HG03196 (cell line): ENCODE data around the gene N4BP3.
A peak's percentile ranks its signal among the peaks of the same experiment; 100 is the strongest.
"Not testable (repeated sequence)": the region's sequence is repeated elsewhere in the genome, so short reads cannot be mapped to it uniquely, and the experiment has no call there.

ENCODE experiments used
- ATAC-seq: cut with Tn5 transposase; IDR thresholded peaks from one replicate; pipeline ENCODE4 v1.9.1; 2021; ENCODE audit not compliant: unreplicated experiment

Gene N4BP3

DNA sequence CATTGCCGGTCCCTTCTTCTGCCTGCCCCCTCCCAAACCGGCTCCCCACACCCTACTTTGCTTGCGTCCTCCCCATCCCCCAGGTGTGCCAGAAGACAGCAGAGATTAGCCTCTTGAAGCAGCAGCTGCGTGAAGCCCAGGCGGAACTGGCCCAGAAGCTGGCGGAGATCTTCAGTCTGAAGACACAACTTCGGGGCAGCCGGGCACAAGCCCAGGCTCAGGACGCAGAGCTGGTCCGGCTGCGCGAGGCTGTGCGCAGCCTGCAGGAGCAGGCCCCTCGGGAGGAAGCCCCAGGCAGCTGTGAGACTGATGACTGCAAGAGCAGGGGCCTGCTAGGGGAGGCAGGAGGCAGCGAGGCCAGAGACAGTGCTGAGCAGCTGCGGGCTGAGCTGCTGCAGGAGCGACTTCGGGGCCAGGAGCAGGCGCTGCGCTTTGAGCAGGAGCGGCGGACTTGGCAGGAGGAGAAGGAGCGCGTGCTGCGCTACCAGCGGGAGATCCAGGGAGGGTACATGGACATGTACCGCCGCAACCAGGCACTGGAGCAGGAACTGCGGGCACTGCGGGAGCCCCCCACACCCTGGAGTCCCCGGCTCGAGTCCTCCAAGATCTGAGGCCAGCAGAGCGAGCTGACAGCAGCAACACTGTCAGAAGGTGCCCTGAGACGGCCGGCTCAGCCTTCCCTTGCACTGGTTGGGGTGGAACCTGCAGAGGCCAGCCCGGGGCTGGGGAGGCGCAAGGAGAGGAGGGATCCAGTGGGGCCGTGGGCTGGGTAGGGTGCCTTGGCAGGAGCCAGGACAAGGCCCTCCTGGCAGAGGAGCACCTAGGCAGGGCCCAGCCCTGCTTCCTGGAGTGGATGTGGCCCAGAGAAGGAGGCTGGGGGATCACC lies 8.3 kb downstream of the N4BP3 start:
- no peak for ATAC-seq

DNA sequence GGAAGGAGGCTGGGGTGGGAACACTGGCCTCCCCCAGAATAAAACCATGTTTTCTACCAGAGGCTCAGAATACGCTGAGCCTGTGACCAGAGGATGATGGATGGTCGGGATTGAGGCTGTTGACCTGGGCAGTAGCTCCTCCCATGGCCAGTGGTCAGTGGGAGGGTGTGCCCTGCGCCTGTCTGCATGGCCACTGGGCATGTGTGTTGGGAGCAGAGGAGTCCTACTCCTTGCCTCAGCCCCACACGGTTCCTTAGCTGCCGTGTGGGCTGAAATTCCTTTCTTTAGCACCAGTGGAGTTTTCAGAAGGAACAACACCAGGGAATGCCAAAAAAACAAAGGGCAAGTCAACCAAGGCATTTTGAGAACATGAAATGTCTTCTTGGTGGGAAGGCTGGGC lies 9.0 kb downstream of the N4BP3 start:
- no peak for ATAC-seq

- no peak for ATAC-seq
Measured at GRCh38 chr5:178123094-178123965, 10.0 kb downstream of the N4BP3 start.

DNA sequence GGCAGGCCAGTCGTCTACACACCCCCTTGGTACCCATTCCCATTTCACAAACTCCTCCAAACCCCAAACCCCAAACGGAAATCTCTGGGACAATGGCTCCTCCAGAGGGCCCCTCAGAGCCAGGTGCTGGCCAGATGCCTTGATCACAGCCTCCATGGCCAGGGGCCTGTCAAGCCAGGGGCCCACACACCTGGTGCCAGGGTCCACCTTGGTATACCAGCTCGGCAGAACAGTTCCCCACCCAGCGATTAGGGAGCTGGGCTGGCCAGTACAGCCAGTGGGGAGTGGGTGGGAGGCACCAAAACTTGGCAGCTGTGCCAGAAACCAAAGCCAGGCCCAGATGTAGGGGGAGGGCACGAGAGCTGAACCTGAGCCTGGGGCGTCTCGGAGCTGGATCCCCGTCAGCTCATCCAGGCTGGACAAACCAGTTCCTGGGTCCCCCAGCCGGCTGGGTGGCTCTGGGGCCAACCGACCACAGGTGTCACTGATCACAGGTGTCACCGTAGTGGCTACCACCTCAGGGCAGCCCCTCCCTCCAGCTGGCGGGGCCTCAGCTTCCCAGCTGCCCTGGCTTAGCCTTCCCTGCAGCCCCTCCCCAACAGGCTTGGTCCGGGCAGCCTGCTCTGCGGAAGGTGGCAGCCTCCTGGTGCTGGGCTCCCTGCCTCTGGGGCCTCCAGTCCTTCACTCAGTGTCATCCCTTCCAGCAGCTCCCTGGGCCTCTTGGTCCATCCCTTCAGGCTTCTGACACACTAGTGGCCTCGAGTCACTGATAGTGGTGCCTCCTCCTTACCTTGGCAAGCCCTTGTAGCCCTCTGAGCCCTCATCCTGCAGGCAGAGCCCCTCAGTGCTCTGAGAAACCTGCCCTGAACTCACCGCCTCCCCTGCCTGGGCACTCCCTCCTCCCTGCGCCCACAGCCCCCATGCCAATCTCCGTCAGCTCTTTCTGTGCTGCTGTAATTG lies 10.9 kb downstream of the N4BP3 start:
- ATAC-seq, result no peak

DNA sequence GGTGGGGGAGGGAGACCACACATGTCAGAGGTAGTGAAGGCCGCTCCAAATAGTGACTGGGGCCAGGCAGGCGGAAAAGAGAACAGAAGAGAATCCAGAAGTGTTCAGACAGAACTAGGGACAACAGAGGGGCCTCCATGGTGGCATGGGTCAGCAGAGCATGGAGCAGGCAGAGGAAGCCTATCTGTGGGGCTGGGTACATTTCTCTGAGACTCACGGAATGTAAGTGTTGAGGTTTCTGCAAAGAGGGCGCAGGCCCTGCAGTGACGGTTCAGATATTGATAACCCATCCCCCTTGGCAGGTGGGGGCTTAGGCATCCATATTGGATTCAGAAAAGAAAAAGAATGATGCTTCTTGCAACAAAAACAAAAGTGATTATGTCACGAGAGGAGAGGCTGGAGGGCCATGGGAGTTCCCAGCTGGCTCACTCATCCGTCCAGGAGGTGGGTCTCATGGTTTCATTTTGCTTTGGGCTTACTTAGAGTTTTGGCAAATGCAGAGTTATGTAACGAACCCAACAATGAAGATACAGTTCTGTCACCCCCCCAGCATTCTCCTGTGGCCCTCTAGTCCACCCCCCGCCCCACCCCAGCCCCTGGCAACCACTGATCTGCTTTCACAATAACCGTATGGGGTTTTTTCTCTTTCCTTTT lies 12.0 kb downstream of the N4BP3 start:
- ATAC-seq, result no peak

DNA sequence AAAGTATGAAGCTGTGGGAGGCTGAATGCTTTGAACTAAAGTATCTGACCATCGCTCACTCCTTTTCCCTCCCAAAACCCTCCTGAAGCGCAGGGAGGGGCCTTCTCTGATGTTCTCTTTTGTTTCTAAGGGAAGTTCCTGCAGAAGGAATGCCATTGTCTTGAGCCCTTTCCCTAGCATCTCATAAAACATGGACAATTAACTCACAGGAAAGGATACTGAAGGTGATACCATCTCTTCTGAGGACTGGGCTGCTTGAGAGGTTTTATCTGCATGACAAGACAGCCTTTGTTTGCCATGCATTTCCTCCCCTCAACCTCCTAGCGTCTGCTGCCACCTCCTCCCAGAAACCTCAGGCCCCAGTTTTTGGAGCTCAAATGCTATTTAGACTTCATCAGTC lies 13.2 kb downstream of the N4BP3 start:
- no peak for ATAC-seq

DNA sequence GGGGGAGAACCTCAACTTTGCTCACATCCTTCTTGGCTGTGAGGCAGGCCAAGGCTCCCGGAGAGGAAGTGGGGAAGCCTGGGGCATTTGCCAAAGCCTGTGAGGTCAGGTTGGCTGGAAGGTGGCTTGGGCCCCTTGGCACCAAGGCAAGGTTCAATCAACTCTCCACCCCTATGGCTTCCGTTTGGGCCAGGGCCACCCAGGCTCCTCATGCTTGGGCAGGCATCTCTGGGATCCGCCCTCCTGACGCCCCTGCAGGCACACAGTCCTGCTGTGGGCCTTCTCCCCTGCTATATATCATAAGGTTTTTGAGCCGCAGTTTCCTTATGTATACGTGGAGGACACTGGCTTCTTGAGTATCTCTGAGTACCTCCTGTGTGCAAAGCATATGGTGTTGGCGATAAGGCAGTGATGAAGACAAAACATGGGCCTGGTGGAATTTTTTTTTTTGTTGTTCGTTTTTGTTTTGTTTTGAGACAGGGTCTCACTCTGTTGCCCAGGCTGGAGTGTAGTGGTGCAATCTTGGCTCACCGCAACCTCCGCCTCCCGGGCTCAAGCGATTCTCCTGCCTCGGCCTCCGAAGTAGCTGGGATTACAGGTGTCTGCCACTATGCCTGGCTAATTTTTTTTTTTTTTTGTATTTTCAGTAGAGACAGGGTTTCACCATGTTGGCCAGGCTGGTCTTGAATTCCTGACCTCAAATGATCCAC lies 14.1 kb downstream of the N4BP3 start:
- not testable (repeated sequence) for ATAC-seq

- no peak for ATAC-seq
Measured at GRCh38 chr5:178129296-178129695, 16.0 kb downstream of the N4BP3 start.

- ATAC-seq, result not testable (repeated sequence)
Measured at GRCh38 chr5:178130234-178130575, 16.9 kb downstream of the N4BP3 start.

DNA sequence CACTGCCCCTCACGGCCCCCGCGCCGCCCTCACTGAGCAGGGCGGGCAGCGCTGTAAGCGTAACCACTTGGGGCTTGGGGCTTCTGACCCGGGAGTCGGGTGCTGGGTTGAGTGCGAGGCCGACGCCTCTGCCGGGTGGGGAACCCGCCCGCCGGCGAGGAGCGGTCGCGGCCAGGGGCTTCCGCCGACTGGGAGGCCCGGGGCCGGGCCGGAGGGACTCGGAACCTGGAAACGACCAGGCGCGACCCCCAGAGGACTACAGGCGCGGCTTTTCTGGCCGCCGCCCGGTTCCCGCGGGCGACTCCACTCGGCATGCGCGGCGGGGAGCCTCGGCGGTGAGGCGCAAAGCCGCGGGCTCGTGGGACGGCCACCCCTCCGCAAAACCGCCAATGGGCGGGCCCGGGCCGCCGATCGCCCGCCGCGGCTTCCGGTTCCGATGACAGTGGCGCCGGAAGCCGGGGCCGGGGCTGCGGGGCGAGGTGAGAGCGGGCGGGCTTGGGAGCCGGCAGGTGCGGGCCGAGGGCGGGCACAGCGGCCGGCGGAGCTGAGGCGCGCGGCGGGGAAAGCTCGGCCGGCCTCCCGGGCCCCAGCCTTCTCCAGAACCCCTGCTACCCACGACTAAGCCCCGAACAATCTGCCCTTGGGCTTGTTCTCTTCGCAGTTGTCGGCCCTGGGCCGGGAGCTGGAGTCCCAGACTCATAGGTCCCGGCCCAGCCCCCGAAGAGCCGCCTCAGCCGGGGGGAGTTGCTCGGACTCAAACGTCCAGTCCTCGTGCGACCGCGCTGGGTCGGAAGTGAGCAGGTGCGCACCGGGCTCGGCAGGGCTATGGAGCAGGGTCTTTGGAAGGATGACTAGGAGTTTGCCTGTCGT lies 17.5 kb downstream of the N4BP3 start, which contains the start of gene RMND5B:
Gene RMND5B (plus strand): TSS at position 439 of the 870 bp plus-strand sequence. CDS start 7,106 bp downstream, outside the sequence.
- peak; percentile 87 for ATAC-seq

DNA sequence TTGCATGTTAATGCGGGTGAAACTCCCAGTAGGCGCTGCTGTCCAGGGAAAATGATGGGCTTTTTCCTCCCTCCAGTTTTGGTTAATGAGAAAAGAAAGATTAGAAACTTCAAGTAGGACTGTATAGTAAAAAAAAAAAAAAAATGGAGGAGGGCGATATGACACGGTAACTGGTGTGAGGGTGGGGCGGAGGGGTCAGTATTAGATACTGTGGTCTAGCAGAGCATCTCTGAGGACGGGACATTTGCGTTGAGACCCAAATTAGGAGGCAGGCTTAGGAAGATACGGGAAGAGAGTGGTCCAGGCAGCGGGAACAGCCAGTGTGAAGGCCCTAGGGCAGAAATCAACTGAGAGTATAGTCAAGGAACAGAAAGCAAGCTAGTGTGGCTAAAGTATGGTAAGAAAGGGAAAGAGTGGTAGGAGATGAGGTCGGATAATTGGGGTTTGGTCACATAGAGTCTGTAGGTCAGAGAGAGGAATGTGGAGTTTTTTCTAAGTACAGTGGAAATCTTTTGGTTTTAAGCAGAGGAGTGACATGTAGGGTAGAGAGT lies 18.2 kb downstream of the N4BP3 start:
- no peak for ATAC-seq

GRCh38 chr5:178136990-178137389 lies 23.7 kb downstream of the N4BP3 start:
- ATAC-seq, result no peak

GRCh38 chr5:178137991-178138390 lies 24.7 kb downstream of the N4BP3 start:
- ATAC-seq, result no peak

GRCh38 chr5:178141550-178141949 lies 28.2 kb downstream of the N4BP3 start:
- no peak for ATAC-seq

DNA sequence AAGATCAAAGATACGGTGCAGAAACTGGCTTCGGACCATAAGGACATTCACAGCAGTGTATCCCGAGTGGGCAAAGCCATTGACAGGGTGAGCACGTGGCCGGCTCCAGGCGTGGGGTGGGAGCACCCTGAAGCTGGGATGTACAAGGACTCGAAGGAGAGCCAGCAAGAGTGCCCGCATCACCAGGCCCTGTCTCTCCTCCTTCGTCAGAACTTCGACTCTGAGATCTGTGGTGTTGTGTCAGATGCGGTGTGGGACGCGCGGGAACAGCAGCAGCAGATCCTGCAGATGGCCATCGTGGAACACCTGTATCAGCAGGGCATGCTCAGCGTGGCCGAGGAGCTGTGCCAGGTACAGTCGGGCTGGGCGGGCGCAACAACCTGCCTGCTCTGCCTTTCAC lies 29.3 kb downstream of the N4BP3 start:
- ATAC-seq, result no peak

- ATAC-seq, result no peak
Measured at GRCh38 chr5:178143246-178143645, 29.9 kb downstream of the N4BP3 start.

DNA sequence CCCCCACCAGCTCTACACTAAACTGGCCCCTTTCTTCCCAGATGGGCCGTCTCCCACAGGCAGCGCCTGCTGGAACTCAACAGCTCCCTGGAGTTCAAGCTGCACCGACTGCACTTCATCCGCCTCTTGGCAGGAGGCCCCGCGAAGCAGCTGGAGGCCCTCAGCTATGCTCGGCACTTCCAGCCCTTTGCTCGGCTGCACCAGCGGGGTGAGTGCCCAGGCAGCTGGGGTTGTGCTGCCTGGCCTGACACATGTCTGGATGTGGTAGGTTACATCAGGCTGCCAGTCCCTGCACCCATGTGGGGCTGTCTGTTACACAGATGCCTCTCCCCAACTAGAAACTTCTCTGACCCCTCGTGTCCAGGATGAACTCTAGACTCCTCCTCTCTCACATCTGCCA lies 30.6 kb downstream of the N4BP3 start:
- no peak for ATAC-seq
